Activated CD4-positive, alpha-beta T cell treated with anti-CD3 and anti-CD28 coated beads, Interleukin-2, amount 50 U/mL, for 1 hour (primary cell): ENCODE data around the gene NAA16.
"Not testable (repeated sequence)": the region's sequence is repeated elsewhere in the genome, so short reads cannot be mapped to it uniquely, and the experiment has no call there.

Experiments
- DNase-seq: peaks from one replicate; pipeline ENCODE4 v3.0.0-alpha.2; 2020

NAA16 gene

DNA sequence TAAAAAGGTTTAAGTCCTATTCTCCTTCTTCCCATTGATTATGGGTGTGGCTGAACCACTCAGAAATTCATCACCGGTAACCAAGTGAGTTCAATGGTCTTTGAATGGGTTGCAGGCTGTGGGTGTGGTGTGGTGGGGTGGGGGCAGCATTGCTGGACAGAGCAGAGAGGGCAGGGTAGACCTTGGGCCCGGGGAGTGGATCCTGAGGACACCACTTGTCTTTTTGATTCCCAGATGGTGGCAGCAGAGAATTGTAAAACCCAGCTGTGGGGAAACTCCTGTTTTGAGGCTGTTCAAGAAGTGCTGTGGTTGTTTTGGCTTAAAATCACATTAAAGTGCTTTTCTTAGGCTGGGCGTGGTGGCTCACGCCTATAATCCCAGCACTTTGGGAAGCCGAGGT, 100.5 kb downstream of the NAA16 start:
- peak; percentile 21 for DNase-seq

GRCh38 chr13:41413872-41414271, 102.8 kb downstream of the NAA16 start:
- DNase-seq: no peak

GRCh38 chr13:41416276-41416675, 105.2 kb downstream of the NAA16 start:
- DNase-seq: no peak

DNA sequence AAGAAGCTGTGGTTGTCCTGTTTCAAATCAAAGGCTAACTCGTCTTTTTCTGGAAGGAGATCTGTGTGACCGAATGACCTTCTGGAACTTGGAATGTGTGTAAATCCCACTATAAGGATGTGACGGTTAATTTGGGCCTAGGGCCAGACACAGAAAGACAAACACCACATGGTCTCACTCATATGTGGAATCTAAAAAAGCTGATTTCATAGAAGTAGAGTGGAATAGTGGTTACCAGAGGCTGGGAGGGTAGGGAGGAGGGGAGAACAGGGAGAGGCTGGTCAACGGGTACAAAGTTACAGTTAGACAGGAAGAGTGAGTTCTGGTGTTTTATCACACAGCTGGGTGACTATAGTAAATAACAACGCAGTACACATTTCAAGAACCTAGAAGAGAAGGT, 107.0 kb downstream of the NAA16 start:
- no peak for DNase-seq

DNA sequence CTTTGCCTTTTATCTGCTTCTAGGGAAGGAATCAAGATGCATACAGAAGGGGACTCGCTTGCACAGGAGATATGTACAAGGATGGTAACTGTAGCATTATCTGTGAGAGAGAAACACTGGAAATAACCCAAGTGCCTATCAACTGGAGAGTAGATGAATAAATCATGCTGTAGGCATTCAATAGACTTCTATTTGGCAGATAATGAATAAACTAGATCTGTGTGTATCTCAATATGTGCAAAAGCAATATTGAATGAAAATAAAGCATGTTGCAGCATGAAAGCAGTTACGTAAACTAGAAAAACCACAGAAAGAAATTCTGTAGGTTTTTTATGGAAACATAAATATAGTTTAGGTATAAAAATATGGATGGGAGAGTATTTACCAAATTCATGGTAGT, 107.7 kb downstream of the NAA16 start:
- no peak for DNase-seq

DNA sequence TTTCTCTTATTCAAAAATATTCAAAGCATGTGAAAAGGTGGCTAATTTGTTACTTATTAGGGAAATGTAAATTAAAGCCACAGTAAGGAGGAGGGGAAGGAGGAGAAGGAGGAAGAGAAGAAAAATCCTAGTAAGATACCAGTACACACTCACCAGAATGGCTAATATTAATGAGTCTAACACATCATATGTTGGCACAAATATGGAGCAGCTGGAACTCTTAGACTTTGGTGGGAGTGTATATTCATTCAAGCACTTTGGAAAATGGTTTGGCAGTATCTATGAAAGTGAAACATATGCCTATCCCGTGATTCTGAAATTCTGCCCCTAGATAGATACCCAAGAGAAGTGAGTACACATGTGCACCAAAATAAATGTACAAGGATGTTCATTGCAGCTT, 108.1 kb downstream of the NAA16 start:
- no peak for DNase-seq

- DNase-seq: no peak
These were observed 109.1 kb downstream of the NAA16 start for GRCh38 chr13:41420146-41420545.

DNA sequence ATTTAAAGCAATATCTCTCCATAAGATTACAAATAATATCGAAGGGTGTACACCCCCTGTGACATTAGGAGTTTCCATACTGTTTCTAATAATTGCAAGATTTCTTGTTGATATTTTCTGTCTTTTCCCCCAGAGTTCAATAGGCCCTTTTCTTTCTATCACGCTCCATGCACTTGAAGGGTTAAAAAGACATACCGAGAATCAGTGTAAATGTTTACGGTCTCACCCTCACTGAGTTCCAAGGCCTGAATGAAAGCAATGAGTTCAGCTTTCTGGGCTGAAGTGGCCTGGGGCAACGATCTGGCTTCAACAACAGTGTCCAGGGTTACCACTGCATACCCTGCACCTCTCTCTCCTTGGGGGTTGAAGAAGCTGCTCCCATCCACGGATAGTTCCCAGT, 110.3 kb downstream of the NAA16 start:
- DNase-seq: not testable (repeated sequence)

GRCh38 chr13:41421983-41422382, 110.9 kb downstream of the NAA16 start:
- DNase-seq: not testable (repeated sequence)

- not testable (repeated sequence) for DNase-seq
These were observed 112.2 kb downstream of the NAA16 start for GRCh38 chr13:41423259-41423658.

DNA sequence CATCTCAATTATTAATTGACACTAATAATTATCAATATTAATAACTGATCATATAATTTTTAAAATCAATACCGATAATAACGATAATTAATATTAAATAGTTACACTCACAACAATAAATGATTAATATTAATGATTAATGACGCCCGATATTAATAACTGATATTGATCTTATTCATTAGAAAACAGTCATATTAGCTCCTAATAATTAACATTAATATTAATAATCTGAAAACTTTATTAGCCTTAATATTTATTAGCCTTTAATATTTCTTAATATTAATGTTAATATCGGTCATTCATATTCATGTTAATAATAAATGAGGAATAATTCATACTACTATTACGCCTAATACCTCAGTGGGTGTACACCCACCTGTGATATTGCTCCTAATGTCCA, 113.6 kb downstream of the NAA16 start:
- not testable (repeated sequence) for DNase-seq

DNA sequence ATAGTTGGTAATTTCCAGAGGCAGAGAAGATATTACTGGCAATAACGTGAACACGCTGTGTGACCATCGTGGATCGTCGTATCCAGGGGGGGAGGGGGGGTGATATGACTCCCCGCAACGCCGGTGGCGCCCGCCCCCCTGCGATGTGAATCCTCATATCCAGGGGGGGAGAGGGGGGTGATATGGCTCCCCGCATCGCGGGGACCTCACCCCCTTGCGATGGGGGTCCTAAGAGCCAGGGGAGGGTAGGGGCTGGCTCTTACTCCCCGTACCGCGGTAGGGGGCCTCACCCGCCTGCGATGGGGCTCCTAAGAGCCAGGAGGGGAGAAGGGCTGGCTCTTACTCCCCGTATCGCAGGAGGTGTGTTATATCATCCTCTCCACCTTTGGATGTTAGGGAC, 115.0 kb downstream of the NAA16 start:
- no peak for DNase-seq
